Adrenal gland (tissue), 5 donors: Measurements from ENCODE around the gene METTL16.

Experiments
- CTCF ChIP-seq, 6 experiments: fragments of 450-650 bp in 4 of 6; fragments of 200-600 bp in 2 of 6; sonication (generic) in 1 of 6; IDR thresholded peaks; 1 replicate in 5 of 6; 2 replicates in 1 of 6; pipeline versions ENCODE4 v1.5.1 to v1.8.0; 2016 to 2021; ENCODE audit warnings: antibody characterized with exemption in 6 of 6, mild to moderate bottlenecking in 2 of 6, moderate library complexity in 1 of 6
- POLR2A ChIP-seq, 2 donors: fragments of 450-650 bp; IDR thresholded peaks; one replicate each; pipeline ENCODE4 v1.6.1; 2017; ENCODE audit warnings: antibody characterized with exemption in 2 of 2, mild to moderate bottlenecking in 2 of 2, moderate library complexity in 1 of 2
- donor health status: DM: no; HTN: no; CAD: no.

- TF ChIP-seq CTCF (IDR thresholded peaks at IDR 0.05) (peak in 5 of 6 experiments; percentile 34 to 63 (median 52)), POLR2A (IDR thresholded peaks at IDR 0.05) (peak in 1 of 2 donors; percentile 28)
These were observed 90.2 kb downstream of the METTL16 start for GRCh38 chr17:2421315-2422147.
